Skeletal muscle cell (primary cell): ENCODE data around the gene RRP7A.
"Not testable (repeated sequence)": the region's sequence is repeated elsewhere in the genome, so short reads cannot be mapped to it uniquely, and the experiment has no call there.

Source experiments
- DNase-seq: peaks from one replicate; pipeline ENCODE4 v3.0.0-alpha.2; 2010; ENCODE audit warnings: low read depth
- H3K4me3 ChIP-seq: 2 replicates; pipeline ENCODE4 v1.5.1; 2011; ENCODE audit warnings: low read depth, mild to moderate bottlenecking, control low read depth, low read length, moderate library complexity

The RRP7A gene

GRCh38 chr22:42537199-42537831 lies 17.7 kb upstream of the RRP7A start:
- DNase-seq, H3K4me3 ChIP-seq: not testable (repeated sequence)

- DNase-seq, H3K4me3 ChIP-seq: not testable (repeated sequence)
These were observed 17.0 kb upstream of the RRP7A start for GRCh38 chr22:42536634-42537033.

GRCh38 chr22:42536166-42536565 lies 16.6 kb upstream of the RRP7A start:
- no peak overlapping the region for H3K4me3 ChIP-seq
- no peak for DNase-seq

- H3K4me3 ChIP-seq, DNase-seq: not testable (repeated sequence)
These were observed 15.6 kb upstream of the RRP7A start for GRCh38 chr22:42535082-42535731.

- DNase-seq: no peak
- H3K4me3 ChIP-seq: no peak overlapping the region
These were observed 14.0 kb upstream of the RRP7A start for GRCh38 chr22:42533638-42533977.

- not testable (repeated sequence) for DNase-seq
These were observed 11.9 kb upstream of the RRP7A start for GRCh38 chr22:42531401-42532084.

GRCh38 chr22:42529435-42529834 lies 9.8 kb upstream of the RRP7A start:
- not testable (repeated sequence) for DNase-seq, H3K4me3 ChIP-seq

More at GRCh38 chr22:42531401-42532084, 11.9 kb upstream of the RRP7A start:
- H3K4me3 ChIP-seq: not testable (repeated sequence)

GRCh38 chr22:42528591-42529307 lies 9.2 kb upstream of the RRP7A start:
- H3K4me3 ChIP-seq: no peak overlapping the region
- DNase-seq: no peak

- DNase-seq: no peak
These were observed 3.0 kb upstream of the RRP7A start for GRCh38 chr22:42522546-42522945.

GRCh38 chr22:42521228-42521546 lies 1.6 kb upstream of the RRP7A start:
- no peak for DNase-seq
- H3K4me3 ChIP-seq: no peak overlapping the region

More at GRCh38 chr22:42522546-42522945, 3.0 kb upstream of the RRP7A start:
- no peak overlapping the region for H3K4me3 ChIP-seq

GRCh38 chr22:42518638-42519524 lies 715 bp downstream of the RRP7A start:
- peak overlapping the region; percentile 76 for H3K4me3 ChIP-seq
- not testable (repeated sequence) for DNase-seq

GRCh38 chr22:42517103-42517502 lies 2.5 kb downstream of the RRP7A start:
- not testable (repeated sequence) for DNase-seq, H3K4me3 ChIP-seq

- no peak overlapping the region for H3K4me3 ChIP-seq
- DNase-seq: no peak
These were observed 3.7 kb downstream of the RRP7A start for GRCh38 chr22:42515896-42516295.

- not testable (repeated sequence) for DNase-seq, H3K4me3 ChIP-seq
These were observed 4.3 kb downstream of the RRP7A start for GRCh38 chr22:42515304-42515703.

- H3K4me3 ChIP-seq, DNase-seq: not testable (repeated sequence)
These were observed 5.3 kb downstream of the RRP7A start for GRCh38 chr22:42514331-42514730.

GRCh38 chr22:42512273-42512990 lies 7.2 kb downstream of the RRP7A start:
- not testable (repeated sequence) for DNase-seq, H3K4me3 ChIP-seq

- DNase-seq: no peak
- H3K4me3 ChIP-seq: no peak overlapping the region
These were observed 8.2 kb downstream of the RRP7A start for GRCh38 chr22:42511401-42511891.

GRCh38 chr22:42509548-42509947 lies 10.0 kb downstream of the RRP7A start:
- H3K4me3 ChIP-seq: no peak overlapping the region
- DNase-seq: no peak
